WERI-Rb-1 (cell line): Measurements from ENCODE around the gene PNO1.

Experiments used
- DNase-seq: peaks from one replicate; pipeline ENCODE4 v3.0.0-alpha.2; 2020
- H3K27ac ChIP-seq: fragments of 250-450 bp; sonication (Bioruptor Pico); 2 replicates; pipeline ENCODE4 v1.5.1; 2020; ENCODE audit warnings: mild to moderate bottlenecking, moderate library complexity
- H3K27me3 ChIP-seq: fragments of 250-450 bp; sonication (Bioruptor Pico); 2 replicates; pipeline ENCODE4 v1.5.1; 2021; ENCODE audit warnings: mild to moderate bottlenecking, low read depth, moderate library complexity; ENCODE audit not compliant: insufficient read depth, severe bottlenecking
- H3K36me3 ChIP-seq: fragments of 250-450 bp; sonication (Bioruptor Pico); 2 replicates; pipeline ENCODE4 v1.5.1; 2020; ENCODE audit warnings: mild to moderate bottlenecking, moderate library complexity
- H3K4me3 ChIP-seq: 2 replicates; pipeline ENCODE4 v1.5.1; 2011; ENCODE audit warnings: low read depth, mild to moderate bottlenecking, control low read depth, low read length
- H3K9me3 ChIP-seq: fragments of 250-450 bp; sonication (Bioruptor Pico); 2 replicates; pipeline ENCODE4 v1.5.1; 2021; ENCODE audit warnings: mild to moderate bottlenecking, moderate library complexity; ENCODE audit not compliant: severe bottlenecking
- TF ChIP-seq, protein P1 (sequence below): IDR thresholded peaks from 2 replicates; pipeline ENCODE4 v1.5.1; 2011; ENCODE audit warnings: low read depth, mild to moderate bottlenecking, control low read depth, inconsistent platforms, low read length

PNO1 gene

DNA sequence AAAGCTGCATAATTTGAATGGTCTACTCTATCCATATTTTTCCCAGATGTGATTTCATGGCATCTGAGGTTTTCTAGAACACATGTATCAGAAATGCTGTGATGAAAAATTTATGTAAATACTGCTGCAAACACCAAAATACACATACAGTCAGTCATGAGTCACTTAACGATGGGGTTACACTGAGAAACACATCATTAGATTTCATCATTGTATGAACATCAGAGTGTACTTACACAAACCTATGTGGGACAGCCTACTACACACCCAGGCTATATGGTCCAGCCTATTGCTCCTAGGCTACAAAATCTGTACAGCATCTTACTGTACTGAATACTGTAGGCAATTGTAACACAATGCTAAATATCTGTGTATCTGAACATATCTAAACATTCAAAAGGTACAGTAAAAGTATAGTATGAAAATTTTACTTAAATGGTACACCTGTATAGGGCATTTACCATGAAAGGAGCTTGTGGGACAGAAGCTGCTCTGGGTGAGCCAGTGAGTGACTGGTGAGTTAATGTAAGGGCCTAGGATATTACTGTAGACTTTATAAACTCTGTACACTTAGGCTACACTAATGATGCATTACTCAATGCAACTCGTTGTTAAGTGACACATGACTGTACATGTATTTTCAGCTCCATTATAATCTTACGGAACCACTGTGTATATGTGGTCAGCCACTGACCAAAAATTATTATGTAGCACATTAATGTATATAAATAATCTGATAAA, 33.5 kb downstream of the PNO1 start:
- no peak for DNase-seq
- peaks cover 2% of the 10 kb centered on the region; the same call in 1 of the 2 replicates for H3K36me3 ChIP-seq
- no peaks in the 10 kb centered on the region for H3K9me3 ChIP-seq
- TF ChIP-seq, protein P1, sequence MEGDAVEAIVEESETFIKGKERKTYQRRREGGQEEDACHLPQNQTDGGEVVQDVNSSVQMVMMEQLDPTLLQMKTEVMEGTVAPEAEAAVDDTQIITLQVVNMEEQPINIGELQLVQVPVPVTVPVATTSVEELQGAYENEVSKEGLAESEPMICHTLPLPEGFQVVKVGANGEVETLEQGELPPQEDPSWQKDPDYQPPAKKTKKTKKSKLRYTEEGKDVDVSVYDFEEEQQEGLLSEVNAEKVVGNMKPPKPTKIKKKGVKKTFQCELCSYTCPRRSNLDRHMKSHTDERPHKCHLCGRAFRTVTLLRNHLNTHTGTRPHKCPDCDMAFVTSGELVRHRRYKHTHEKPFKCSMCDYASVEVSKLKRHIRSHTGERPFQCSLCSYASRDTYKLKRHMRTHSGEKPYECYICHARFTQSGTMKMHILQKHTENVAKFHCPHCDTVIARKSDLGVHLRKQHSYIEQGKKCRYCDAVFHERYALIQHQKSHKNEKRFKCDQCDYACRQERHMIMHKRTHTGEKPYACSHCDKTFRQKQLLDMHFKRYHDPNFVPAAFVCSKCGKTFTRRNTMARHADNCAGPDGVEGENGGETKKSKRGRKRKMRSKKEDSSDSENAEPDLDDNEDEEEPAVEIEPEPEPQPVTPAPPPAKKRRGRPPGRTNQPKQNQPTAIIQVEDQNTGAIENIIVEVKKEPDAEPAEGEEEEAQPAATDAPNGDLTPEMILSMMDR = no peak
- no peak overlapping the region for H3K4me3 ChIP-seq
- no peaks in the 10 kb centered on the region for H3K27me3 ChIP-seq
- no peak overlapping the region for H3K27ac ChIP-seq

DNA sequence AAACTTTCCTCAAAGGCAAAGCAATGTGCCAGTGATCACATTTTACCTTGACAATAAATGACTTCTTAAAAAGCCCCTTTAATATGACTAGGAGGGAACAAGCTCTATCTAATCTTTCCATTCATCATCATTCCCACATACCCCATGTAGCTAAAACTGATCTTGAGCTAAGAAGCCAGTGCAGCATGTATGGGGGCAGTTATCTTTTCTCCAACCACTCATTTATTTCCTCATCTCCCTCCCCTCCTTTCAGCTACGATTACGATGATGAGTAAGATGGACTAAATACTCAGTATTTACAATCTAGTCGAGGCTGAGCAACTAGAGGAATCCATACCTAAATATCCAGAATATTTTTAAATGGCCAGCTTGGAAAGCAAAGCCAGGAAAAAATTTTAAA, 35.5 kb downstream of the PNO1 start:
- H3K9me3 ChIP-seq = no peaks in the 10 kb centered on the region
- H3K36me3 ChIP-seq = no peaks in the 10 kb centered on the region
- H3K27me3 ChIP-seq = no peaks in the 10 kb centered on the region
- TF ChIP-seq, protein P1 = no peak
- DNase-seq = no peak
- no peak overlapping the region for H3K27ac ChIP-seq
- H3K4me3 ChIP-seq = no peak overlapping the region

DNA sequence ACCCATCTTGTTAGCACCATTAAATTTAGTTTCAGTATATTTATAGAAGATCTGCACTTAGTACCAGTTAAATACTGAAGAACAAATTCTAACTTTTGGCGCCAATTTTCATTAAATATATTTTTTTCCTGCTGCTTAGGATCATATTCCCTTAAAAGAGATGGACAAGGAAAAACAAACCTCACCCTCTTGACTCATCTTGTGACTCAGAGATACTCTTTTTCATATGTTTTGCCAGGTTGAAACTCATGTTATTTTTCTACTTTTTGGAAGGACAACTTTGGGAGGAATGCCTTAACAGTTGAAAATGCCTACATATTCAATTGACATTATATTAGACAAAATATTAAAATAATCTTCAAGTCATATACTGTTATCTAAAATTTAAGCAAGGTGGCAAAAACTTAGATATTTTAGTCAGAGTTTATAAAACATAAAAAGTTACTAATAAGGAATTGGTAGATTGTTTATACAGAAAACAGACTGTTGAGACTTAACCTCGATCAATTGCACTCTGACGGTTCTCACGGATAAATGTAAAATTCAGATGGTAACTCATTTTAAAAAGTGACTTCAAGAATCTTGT, 36.2 kb downstream of the PNO1 start:
- Histone ChIP-seq H3K36me3 (no peaks in the 10 kb centered on the region), H3K4me3 (no peak overlapping the region), H3K9me3 (no peaks in the 10 kb centered on the region), H3K27ac (no peak overlapping the region), H3K27me3 (no peaks in the 10 kb centered on the region)
- DNase-seq = no peak
- TF ChIP-seq, protein P1 = no peak

DNA sequence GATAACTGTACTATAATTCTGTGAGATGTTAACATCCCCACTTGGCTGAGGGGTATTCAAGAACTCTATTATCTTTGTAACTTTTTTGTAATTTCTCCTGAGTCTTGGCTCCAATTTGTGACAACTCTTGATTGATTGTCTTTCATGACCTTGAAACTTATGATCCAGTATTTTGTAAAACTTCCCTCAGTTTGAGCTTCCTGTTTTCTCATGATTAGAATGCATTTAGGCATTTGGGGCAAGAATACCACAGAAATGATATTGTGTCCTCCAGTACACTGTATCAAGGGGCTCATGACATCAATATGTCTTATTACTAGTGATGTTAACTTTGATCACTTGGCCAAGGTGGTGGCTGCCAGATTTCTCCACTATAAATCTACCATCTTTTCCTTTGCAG, 37.4 kb downstream of the PNO1 start:
- TF ChIP-seq, protein P1 = no peak
- no peak for DNase-seq
- no peak overlapping the region for H3K27ac ChIP-seq
- no peaks in the 10 kb centered on the region for H3K9me3 ChIP-seq
- no peaks in the 10 kb centered on the region for H3K27me3 ChIP-seq
- no peaks in the 10 kb centered on the region for H3K36me3 ChIP-seq
- H3K4me3 ChIP-seq = no peak overlapping the region

DNA sequence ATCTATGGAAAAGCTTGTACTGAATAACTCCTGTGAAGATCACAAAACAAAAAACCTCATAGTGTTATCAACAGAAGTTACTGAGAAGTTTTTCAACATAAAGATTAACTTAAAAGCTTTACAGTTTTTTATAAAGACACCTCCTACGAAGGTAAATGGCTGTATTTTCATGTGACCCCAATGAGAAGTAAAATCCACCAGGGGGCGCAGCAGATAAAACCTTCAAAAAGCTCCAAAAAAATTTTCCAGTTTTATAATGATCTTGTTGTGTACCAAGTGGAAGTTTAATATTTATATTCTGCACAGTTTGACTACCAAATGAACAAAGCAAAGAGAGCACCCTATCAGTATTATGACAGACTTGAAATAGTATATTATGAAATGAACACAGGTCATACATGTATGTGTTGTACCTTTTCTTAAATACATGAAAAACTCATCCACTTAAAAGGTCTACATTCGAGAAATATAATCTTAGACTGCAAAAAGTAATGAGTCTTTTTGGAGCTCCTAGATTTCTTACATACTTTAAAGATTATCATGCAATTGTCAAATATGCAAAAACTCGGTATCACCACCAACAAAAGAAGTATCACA, 38.5 kb downstream of the PNO1 start:
- TF ChIP-seq, protein P1 = no peak
- H3K27me3 ChIP-seq = no peaks in the 10 kb centered on the region
- no peak for DNase-seq
- H3K9me3 ChIP-seq = no peaks in the 10 kb centered on the region
- H3K27ac ChIP-seq = no peak overlapping the region
- H3K4me3 ChIP-seq = no peak overlapping the region
- H3K36me3 ChIP-seq = no peaks in the 10 kb centered on the region
